GM18951 (cell line): ENCODE data around the gene ASXL3.

Source experiments
- POLR2A ChIP-seq: IDR thresholded peaks from 4 replicates; pipeline ENCODE4 v1.6.1; 2011; ENCODE audit warnings: mild to moderate bottlenecking; ENCODE audit not compliant: insufficient read length, insufficient read depth; ENCODE audit errors: extremely low read depth
- in situ Hi-C: fragments of 300-500 bp; cut with MboI; formaldehyde crosslinking; loops from one replicate; pipeline ENCODE4 v1.12.0; 2022; ENCODE audit warnings: low sequenced_read_pairs, mixed read lengths, inconsistent platforms; ENCODE audit not compliant: unreplicated experiment

The ASXL3 gene

GRCh38 chr18:33577685-33578517, at the start of gene ASXL3:
ASXL3 (plus strand) TSS chr18:33578219; CDS start chr18:33578632, 413 bp downstream.
- in situ Hi-C loops: no loop called here
- no peak for TF ChIP-seq POLR2A

- TF ChIP-seq POLR2A: no peak
- in situ Hi-C loops: no loop called here
These were observed 45.0 kb upstream of the ASXL3 start for GRCh38 chr18:33532978-33533377.

- no peak for TF ChIP-seq POLR2A
These were observed 41.1 kb upstream of the ASXL3 start for GRCh38 chr18:33536904-33537303.

GRCh38 chr18:33538418-33539042, 39.5 kb upstream of the ASXL3 start:
- in situ Hi-C loops: no loop called here
- no peak for TF ChIP-seq POLR2A

More at GRCh38 chr18:33536904-33537303, 41.1 kb upstream of the ASXL3 start:
- in situ Hi-C loops: no loop called here

GRCh38 chr18:33540392-33540791, 37.6 kb upstream of the ASXL3 start:
- in situ Hi-C loops: no loop called here
- no peak for TF ChIP-seq POLR2A

- in situ Hi-C loops: no loop called here
These were observed 36.7 kb upstream of the ASXL3 start for GRCh38 chr18:33541316-33541715.

GRCh38 chr18:33556846-33557245, 21.2 kb upstream of the ASXL3 start:
- no peak for TF ChIP-seq POLR2A
- in situ Hi-C loops: no loop called here

More at GRCh38 chr18:33541316-33541715, 36.7 kb upstream of the ASXL3 start:
- TF ChIP-seq POLR2A: no peak

- in situ Hi-C loops: no loop called here
- no peak for TF ChIP-seq POLR2A
These were observed 20.3 kb upstream of the ASXL3 start for GRCh38 chr18:33557706-33558105.

- no peak for TF ChIP-seq POLR2A
- in situ Hi-C loops: no loop called here
These were observed 19.5 kb upstream of the ASXL3 start for GRCh38 chr18:33558529-33558928.

GRCh38 chr18:33560686-33561370, 17.2 kb upstream of the ASXL3 start:
- in situ Hi-C loops: no loop called here
- no peak for TF ChIP-seq POLR2A

GRCh38 chr18:33562741-33563140, 15.3 kb upstream of the ASXL3 start:
- in situ Hi-C loops: no loop called here
- no peak for TF ChIP-seq POLR2A

GRCh38 chr18:33567705-33568104, 10.3 kb upstream of the ASXL3 start:
- in situ Hi-C loops: no loop called here

GRCh38 chr18:33571998-33572787, 5.8 kb upstream of the ASXL3 start:
- in situ Hi-C loops: no loop called here
- no peak for TF ChIP-seq POLR2A

More at GRCh38 chr18:33567705-33568104, 10.3 kb upstream of the ASXL3 start:
- no peak for TF ChIP-seq POLR2A

GRCh38 chr18:33573193-33573592, 4.8 kb upstream of the ASXL3 start:
- in situ Hi-C loops: no loop called here
- no peak for TF ChIP-seq POLR2A
